Measurements from ENCODE around the gene TMEM54. TPM values are rescaled to one million over a fixed set of nuclear protein-coding genes. Genes with fewer than 3 reads are reported as not detected.
A peak's percentile ranks its signal among the peaks of the same experiment; 100 is the strongest.

Gene TMEM54
- total and polyA plus RNA-seq, 2 of the 13 experiments (the other 11 are each of a cell fraction or from before 2014, with no cell fraction given) = 2.5 to 2.9 TPM

DNA sequence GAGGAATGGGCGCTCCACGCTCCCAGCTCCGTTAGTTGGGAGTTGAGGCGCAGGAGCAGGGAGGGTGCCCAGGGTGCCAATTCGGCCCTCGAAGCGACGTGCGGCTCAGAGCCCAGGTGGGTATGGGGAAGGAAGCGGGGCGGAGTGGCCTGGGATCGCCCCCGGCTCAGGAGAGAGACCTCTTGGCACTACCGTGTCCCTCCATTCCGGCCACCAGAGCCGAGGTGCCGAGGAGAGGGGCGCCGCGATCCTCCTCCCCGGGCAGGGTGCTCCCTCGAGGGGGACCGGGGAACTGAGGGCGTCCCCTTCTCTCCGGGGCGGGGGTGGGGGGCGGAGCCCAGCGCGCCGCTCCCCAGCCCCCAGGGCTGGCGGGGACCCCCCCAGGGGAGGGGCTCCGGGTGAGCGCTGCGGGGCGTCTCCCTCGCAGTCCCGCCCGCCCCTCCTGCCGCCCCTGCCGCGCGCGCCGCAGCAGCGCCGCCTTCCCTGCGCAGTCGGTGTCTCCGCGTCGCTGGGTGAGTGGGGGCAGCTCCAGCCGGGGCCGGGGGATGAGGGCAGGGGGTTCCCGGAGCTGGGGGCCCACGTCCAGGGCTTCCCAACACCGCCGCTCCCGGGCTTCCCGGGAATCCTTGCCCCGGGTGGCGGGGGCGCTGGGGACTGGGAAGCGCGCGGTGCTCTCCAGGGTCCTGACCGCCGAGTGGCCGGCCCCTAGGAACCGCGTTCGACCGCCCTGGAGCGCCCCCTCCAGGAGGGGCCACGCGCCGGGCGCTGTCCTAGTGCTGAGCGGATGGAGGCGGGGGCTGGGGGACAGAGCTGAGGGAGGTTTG lies 15.0 kb downstream of the TMEM54 start, which contains the start of gene HPCA (continued):
- TF ChIP-seq ZNF781 (CRISPR knock-in tag; IDR thresholded peaks at IDR 0.05; ENCODE audit: borderline replicate concordance, not compliant biosample characterization) (peak; percentile 98), ZKSCAN8 (CRISPR knock-in tag; IDR thresholded peaks at IDR 0.05; ENCODE audit: borderline replicate concordance) (peak; percentile 82; the same call in 1 of the 2 replicates), KAT2B (IDR thresholded peaks at IDR 0.05; ENCODE audit: borderline replicate concordance, low read depth, low read length) (no peak), MIXL1 (CRISPR knock-in tag; IDR thresholded peaks at IDR 0.05) (peak; percentile 90), SMYD3 (CRISPR knock-in tag; IDR thresholded peaks at IDR 0.05) (peak; percentile 84; the same call in 1 of the 2 replicates), ZSCAN25 (CRISPR knock-in tag; IDR thresholded peaks at IDR 0.05) (peak; percentile 89), ZNF724P (CRISPR knock-in tag; IDR thresholded peaks at IDR 0.05; ENCODE audit: borderline replicate concordance) (peak; percentile 93; the same call in 1 of the 2 replicates), ADNP (CRISPR knock-in tag; IDR thresholded peaks at IDR 0.05) (no peak), MAFG (CRISPR knock-in tag; IDR thresholded peaks at IDR 0.05) (no peak), FOSL2 (CRISPR knock-in tag; IDR thresholded peaks at IDR 0.05) (peak; percentile 71), RAD21 (CRISPR knock-in tag; IDR thresholded peaks at IDR 0.05) (peak; percentile 84), ONECUT2 (CRISPR knock-in tag; IDR thresholded peaks at IDR 0.05) (peak; percentile 73; the same call in 1 of the 2 replicates), PHB2 (IDR thresholded peaks at IDR 0.05; ENCODE audit: partially characterized antibody) (no peak)
- TF ChIP-seq, protein P1, sequence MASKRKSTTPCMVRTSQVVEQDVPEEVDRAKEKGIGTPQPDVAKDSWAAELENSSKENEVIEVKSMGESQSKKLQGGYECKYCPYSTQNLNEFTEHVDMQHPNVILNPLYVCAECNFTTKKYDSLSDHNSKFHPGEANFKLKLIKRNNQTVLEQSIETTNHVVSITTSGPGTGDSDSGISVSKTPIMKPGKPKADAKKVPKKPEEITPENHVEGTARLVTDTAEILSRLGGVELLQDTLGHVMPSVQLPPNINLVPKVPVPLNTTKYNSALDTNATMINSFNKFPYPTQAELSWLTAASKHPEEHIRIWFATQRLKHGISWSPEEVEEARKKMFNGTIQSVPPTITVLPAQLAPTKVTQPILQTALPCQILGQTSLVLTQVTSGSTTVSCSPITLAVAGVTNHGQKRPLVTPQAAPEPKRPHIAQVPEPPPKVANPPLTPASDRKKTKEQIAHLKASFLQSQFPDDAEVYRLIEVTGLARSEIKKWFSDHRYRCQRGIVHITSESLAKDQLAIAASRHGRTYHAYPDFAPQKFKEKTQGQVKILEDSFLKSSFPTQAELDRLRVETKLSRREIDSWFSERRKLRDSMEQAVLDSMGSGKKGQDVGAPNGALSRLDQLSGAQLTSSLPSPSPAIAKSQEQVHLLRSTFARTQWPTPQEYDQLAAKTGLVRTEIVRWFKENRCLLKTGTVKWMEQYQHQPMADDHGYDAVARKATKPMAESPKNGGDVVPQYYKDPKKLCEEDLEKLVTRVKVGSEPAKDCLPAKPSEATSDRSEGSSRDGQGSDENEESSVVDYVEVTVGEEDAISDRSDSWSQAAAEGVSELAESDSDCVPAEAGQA (IDR thresholded peaks at IDR 0.05; ENCODE audit: low read depth) = no peak
- TF ChIP-seq, protein P1 (CRISPR knock-in tag; IDR thresholded peaks at IDR 0.05; ENCODE audit: borderline replicate concordance) = peak; percentile 99
- TF ChIP-seq, protein P2, sequence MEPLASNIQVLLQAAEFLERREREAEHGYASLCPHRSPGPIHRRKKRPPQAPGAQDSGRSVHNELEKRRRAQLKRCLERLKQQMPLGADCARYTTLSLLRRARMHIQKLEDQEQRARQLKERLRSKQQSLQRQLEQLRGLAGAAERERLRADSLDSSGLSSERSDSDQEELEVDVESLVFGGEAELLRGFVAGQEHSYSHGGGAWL (CRISPR knock-in tag; IDR thresholded peaks at IDR 0.05) = peak; percentile 100
- TF ChIP-seq, protein P3, sequence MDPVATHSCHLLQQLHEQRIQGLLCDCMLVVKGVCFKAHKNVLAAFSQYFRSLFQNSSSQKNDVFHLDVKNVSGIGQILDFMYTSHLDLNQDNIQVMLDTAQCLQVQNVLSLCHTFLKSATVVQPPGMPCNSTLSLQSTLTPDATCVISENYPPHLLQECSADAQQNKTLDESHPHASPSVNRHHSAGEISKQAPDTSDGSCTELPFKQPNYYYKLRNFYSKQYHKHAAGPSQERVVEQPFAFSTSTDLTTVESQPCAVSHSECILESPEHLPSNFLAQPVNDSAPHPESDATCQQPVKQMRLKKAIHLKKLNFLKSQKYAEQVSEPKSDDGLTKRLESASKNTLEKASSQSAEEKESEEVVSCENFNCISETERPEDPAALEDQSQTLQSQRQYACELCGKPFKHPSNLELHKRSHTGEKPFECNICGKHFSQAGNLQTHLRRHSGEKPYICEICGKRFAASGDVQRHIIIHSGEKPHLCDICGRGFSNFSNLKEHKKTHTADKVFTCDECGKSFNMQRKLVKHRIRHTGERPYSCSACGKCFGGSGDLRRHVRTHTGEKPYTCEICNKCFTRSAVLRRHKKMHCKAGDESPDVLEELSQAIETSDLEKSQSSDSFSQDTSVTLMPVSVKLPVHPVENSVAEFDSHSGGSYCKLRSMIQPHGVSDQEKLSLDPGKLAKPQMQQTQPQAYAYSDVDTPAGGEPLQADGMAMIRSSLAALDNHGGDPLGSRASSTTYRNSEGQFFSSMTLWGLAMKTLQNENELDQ (CRISPR knock-in tag; IDR thresholded peaks at IDR 0.05; ENCODE audit: borderline replicate concordance) = peak; percentile 98
- TF ChIP-seq, protein P4, sequence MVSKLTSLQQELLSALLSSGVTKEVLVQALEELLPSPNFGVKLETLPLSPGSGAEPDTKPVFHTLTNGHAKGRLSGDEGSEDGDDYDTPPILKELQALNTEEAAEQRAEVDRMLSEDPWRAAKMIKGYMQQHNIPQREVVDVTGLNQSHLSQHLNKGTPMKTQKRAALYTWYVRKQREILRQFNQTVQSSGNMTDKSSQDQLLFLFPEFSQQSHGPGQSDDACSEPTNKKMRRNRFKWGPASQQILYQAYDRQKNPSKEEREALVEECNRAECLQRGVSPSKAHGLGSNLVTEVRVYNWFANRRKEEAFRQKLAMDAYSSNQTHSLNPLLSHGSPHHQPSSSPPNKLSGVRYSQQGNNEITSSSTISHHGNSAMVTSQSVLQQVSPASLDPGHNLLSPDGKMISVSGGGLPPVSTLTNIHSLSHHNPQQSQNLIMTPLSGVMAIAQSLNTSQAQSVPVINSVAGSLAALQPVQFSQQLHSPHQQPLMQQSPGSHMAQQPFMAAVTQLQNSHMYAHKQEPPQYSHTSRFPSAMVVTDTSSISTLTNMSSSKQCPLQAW (CRISPR knock-in tag; IDR thresholded peaks at IDR 0.05) = peak; percentile 69
